AG10803 (cell line): ENCODE measurements around the gene SETD6.

Experiments
- DNase-seq: peaks from one replicate; pipeline ENCODE4 v3.0.0; 2010; ENCODE audit warnings: low read depth
- H3K4me3 ChIP-seq: 2 replicates; pipeline ENCODE4 v1.5.1; 2011; ENCODE audit warnings: mild to moderate bottlenecking, low read length, control low read depth
- CTCF ChIP-seq: conservative IDR thresholded peaks from 2 replicates; pipeline ENCODE4 v1.5.1; 2011; ENCODE audit warnings: mild to moderate bottlenecking, low read length, control low read depth, inconsistent platforms

Gene SETD6

GRCh38 chr16:58516768-58517107 lies 1.4 kb downstream of the SETD6 start:
- H3K4me3 ChIP-seq, result no peak overlapping the region; the same call in 1 of the 2 replicates
- TF ChIP-seq CTCF, result no peak
- no peak for DNase-seq

GRCh38 chr16:58518083-58518979 lies 3.0 kb downstream of the SETD6 start:
- TF ChIP-seq CTCF, result no peak
- no peak for DNase-seq
- H3K4me3 ChIP-seq, result no peak overlapping the region

DNA sequence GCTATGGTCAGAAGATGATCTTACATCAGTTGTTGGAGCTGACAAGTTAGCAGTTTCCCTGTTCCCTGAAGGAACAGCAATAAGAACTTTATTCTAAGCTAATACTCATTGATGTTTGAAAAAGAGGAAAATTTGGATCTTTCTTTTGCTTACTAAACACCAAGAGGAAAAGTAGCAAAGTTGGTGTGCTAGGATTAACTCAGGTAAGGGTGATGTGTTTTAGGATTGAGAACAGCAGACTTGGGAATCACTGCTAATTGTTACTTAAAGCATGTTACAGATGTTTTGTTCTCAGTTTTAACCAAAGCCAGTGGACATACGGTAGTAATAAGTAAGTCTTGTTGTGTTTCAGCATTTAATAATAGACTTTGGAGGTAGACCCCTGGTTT lies 3.7 kb downstream of the SETD6 start:
- H3K4me3 ChIP-seq, result no peak overlapping the region
- no peak for TF ChIP-seq CTCF
- no peak for DNase-seq

GRCh38 chr16:58519707-58520106 lies 4.4 kb downstream of the SETD6 start:
- no peak overlapping the region for H3K4me3 ChIP-seq
- no peak for TF ChIP-seq CTCF
- no peak for DNase-seq

GRCh38 chr16:58530179-58530578 lies 14.9 kb downstream of the SETD6 start:
- TF ChIP-seq CTCF, result no peak
- peak; percentile 18 for DNase-seq
- no peak overlapping the region for H3K4me3 ChIP-seq

DNA sequence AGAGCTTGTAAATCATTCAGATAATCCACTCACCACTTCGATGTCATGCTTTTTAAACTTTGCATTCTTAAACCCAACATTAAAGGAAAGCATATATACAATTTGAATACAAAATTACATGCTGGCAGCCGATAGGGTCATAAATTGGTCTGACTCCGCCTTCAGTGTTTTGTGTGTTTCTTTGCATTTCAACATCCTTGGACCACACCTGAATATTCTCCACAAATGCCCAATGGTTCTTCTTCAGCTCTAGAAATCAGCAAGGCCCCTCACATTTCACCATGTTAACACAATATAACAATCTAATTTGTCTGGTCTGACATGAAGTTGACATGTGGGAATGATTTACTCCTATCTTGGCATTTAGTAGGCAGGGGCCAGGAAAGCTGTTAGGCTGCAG lies 17.1 kb downstream of the SETD6 start:
- DNase-seq, result no peak
- TF ChIP-seq CTCF, result no peak

DNA sequence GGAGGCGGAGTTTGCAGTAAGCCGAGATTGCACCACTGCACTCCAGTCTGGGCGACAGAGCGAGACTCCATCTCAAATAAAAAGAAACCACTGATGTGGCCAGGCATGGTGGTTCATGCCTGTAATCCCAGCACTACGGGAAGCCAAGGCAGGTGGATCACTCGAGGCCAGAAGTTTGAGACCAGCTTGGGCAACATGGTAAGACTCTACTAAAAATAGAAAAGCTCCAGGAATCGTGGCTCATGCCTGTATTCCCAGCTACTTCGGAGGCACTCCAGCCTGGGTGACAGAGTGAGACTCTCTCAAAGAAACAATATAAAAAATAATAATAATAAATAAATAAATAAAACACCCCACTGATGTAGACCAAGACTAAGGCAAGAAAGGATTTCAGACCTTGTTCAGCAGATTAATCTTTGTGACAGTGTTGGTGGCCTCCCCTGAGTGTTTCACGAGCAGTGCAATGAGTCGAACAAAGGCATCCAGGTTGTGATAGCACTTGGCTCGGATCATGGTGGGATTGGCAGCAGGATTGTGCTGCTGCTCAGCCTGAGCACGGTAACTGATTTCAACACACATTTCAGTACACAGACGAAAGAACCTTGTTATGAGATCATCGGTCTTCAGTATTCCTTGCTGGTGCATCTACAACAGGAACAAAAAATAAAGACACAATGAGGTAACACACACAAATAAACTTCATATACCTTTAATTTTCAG lies 18.6 kb downstream of the SETD6 start:
- TF ChIP-seq CTCF, result no peak
- no peak for DNase-seq
- no peak overlapping the region for H3K4me3 ChIP-seq

More for the DNA sequence above, 17.1 kb downstream of the SETD6 start:
- no peak overlapping the region for H3K4me3 ChIP-seq
